ENCODE data around the gene FOXK2. TPM values are rescaled to one million over a fixed set of nuclear protein-coding genes. Genes with fewer than 3 reads are reported as not detected.

The FOXK2 gene
- total RNA-seq, 2 experiments from 2014 or later, result 32.5 to 33.7 TPM

DNA sequence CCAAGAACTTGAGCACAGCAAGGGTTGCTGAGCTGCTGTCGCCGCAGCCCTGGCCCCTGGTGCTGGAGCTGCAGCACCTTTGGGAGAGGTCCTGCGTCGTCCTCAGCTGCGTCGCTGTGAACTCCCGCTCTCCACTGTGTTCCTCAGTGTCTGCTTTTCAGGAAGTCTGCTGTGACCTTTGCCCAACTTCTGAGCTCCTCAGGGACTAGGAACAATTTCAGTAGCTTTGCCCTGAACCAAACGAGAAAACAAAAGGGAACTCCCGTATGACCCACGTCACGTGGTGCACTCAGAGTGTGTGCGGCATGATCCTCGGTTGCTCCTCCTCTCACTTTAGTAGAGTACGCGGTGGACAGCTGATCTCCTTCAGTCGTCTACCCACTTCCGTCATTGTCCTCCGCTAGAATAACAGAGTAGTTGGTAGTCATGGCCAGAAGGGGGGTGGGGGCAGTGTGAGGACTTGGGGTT lies 84.5 kb downstream of the FOXK2 start:
- Histone ChIP-seq H3K4me3 (ENCODE audit: low read length) (no peak overlapping the region), H3K27me3 (ENCODE audit: control insufficient read depth in 1 of 2, insufficient read depth in 2 of 2, low read length in 2 of 2) (no peaks in the 10 kb centered on the region), H3K27ac (ENCODE audit: low read depth in 1 of 2, low read length in 2 of 2) (no peak overlapping the region), H3K4me1 (ENCODE audit: insufficient read depth, low read length) (peaks cover 7% of the 10 kb centered on the region), H3K9me3 (ENCODE audit: control insufficient read depth in 1 of 2, insufficient read depth in 1 of 2, low read length in 2 of 2) (no peaks in the 10 kb centered on the region), H3K36me3 (ENCODE audit: insufficient read depth, low read length) (peaks cover 57% of the 10 kb centered on the region)
- intact Hi-C loops (cut with DNase I, micrococcal nuclease), result no loop called here
- no peaks in the 10 kb centered on the region for H3K9me3 Mint-ChIP-seq
- peaks cover 72% of the 10 kb centered on the region for H3K36me3 Mint-ChIP-seq (ENCODE audit: low read depth)
- ATAC-seq (ENCODE audit: poor library complexity) (peak; percentile 98), DNase-seq (peak in 7 of 14 experiments; percentile 17 to 84 (median 44))
- H3K4me1 Mint-ChIP-seq (ENCODE audit: low read depth), result peaks cover 7% of the 10 kb centered on the region
- ChIA-PET CTCF (no interaction called here), POLR2A (interaction anchor here (0.9 to 1.3 kb wide), 3 partner anchors 10 to 12 kb away, joined by 3 to 5 read pairs (median 3); no protein-coding TSS in a partner anchor)
- peak overlapping the region; percentile 0 for H3K4me3 Mint-ChIP-seq
- no peaks in the 10 kb centered on the region for H3K27me3 Mint-ChIP-seq
- TF ChIP-seq, protein P1, sequence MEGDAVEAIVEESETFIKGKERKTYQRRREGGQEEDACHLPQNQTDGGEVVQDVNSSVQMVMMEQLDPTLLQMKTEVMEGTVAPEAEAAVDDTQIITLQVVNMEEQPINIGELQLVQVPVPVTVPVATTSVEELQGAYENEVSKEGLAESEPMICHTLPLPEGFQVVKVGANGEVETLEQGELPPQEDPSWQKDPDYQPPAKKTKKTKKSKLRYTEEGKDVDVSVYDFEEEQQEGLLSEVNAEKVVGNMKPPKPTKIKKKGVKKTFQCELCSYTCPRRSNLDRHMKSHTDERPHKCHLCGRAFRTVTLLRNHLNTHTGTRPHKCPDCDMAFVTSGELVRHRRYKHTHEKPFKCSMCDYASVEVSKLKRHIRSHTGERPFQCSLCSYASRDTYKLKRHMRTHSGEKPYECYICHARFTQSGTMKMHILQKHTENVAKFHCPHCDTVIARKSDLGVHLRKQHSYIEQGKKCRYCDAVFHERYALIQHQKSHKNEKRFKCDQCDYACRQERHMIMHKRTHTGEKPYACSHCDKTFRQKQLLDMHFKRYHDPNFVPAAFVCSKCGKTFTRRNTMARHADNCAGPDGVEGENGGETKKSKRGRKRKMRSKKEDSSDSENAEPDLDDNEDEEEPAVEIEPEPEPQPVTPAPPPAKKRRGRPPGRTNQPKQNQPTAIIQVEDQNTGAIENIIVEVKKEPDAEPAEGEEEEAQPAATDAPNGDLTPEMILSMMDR (IDR thresholded peaks at IDR 0.05), result no peak
- peak overlapping the region; percentile 83 for H3K27ac Mint-ChIP-seq

DNA sequence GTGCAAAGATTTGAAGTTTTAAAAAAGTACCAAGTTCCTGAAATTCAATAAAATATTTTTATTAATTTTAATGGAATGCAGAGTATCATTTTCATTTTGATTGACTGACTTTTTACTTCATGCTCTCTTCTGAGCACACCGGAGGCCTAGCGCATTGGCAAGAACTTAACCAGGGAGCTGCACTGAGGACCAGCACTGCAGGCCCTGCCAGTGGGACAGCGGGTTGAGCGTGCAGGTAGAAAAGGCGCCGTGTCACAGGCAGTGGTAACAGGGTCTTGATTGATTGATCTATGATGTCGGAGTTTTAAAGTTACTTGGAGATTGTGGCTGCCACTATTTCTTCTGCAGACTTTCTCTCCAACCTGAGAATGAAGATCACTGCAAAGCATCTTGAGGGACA lies 85.0 kb downstream of the FOXK2 start:
- peaks cover 7% of the 10 kb centered on the region for H3K4me1 ChIP-seq (ENCODE audit: insufficient read depth, low read length)
- Mint-ChIP-seq H3K36me3 (ENCODE audit: low read depth) (peaks cover 78% of the 10 kb centered on the region), H3K27ac (peak overlapping the region; percentile 83), H3K9me3 (no peaks in the 10 kb centered on the region), H3K4me3 (no peak overlapping the region), H3K27me3 (no peaks in the 10 kb centered on the region), H3K4me1 (ENCODE audit: low read depth) (peaks cover 10% of the 10 kb centered on the region)
- H3K4me3 ChIP-seq (ENCODE audit: low read length), result no peak overlapping the region
- H3K27me3 ChIP-seq (ENCODE audit: control insufficient read depth in 1 of 2, insufficient read depth in 2 of 2, low read length in 2 of 2), result no peaks in the 10 kb centered on the region
- intact Hi-C loops (cut with DNase I, micrococcal nuclease), result no loop called here
- TF ChIP-seq, protein P1 (IDR thresholded peaks at IDR 0.05), result no peak
- peaks cover 60% of the 10 kb centered on the region for H3K36me3 ChIP-seq (ENCODE audit: insufficient read depth, low read length)
- ChIA-PET POLR2A (interaction anchor here (1.1 to 1.3 kb wide), 2 partner anchors 11 to 13 kb away, joined by 3 to 5 read pairs; no protein-coding TSS in a partner anchor), CTCF (no interaction called here)
- DNase-seq (no peak), ATAC-seq (ENCODE audit: poor library complexity) (no peak)
- no peaks in the 10 kb centered on the region for H3K9me3 ChIP-seq (ENCODE audit: control insufficient read depth in 1 of 2, insufficient read depth in 1 of 2, low read length in 2 of 2)
- H3K27ac ChIP-seq (ENCODE audit: low read depth in 1 of 2, low read length in 2 of 2), result no peak overlapping the region

DNA sequence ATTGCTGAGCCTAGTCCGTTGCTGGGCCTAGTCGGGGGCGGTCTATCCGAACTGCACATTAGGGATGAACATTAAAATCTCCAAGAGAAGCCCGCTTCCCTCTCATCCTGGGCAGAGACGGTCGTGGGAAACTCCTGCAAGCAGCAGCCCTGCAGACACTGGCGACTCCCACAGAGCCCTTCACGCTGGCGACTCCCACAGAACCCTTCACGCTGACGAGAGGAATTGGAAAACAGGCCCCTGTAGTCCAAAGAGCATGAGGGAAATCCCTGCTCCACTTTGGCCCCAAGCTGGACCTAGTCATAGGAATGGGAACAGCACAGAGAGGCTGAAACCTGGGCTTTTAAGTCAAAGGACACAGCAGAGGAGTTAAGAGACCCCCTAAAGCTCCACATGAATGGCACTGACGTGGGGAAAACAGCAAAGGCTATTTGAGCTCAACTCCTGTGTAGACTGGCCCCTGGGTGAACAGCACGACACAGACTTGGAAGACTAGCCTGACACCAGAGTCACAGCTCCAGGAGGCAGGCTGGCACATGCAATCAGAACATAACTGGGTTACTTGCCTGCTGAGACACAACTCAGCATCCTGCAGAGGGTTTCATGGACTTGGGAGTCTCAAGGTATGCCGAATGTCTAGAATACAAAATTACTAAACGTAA lies 86.5 kb downstream of the FOXK2 start:
- ATAC-seq (ENCODE audit: poor library complexity), result no peak
- TF ChIP-seq, protein P1 (IDR thresholded peaks at IDR 0.05), result no peak
- Histone ChIP-seq H3K4me3 (ENCODE audit: low read length) (no peak overlapping the region), H3K9me3 (ENCODE audit: control insufficient read depth in 1 of 2, insufficient read depth in 1 of 2, low read length in 2 of 2) (no peaks in the 10 kb centered on the region), H3K27ac (ENCODE audit: low read depth in 1 of 2, low read length in 2 of 2) (no peak overlapping the region), H3K27me3 (ENCODE audit: control insufficient read depth in 1 of 2, insufficient read depth in 2 of 2, low read length in 2 of 2) (no peaks in the 10 kb centered on the region), H3K36me3 (ENCODE audit: insufficient read depth, low read length) (peaks cover 52% of the 10 kb centered on the region), H3K4me1 (ENCODE audit: insufficient read depth, low read length) (peaks cover 7% of the 10 kb centered on the region)
- no peaks in the 10 kb centered on the region for H3K9me3 Mint-ChIP-seq
- peaks cover 11% of the 10 kb centered on the region for H3K4me1 Mint-ChIP-seq (ENCODE audit: low read depth)
- POLR2A ChIA-PET, result no interaction called here
- H3K27ac Mint-ChIP-seq, result peak overlapping the region; percentile 83
- H3K27me3 Mint-ChIP-seq, result no peaks in the 10 kb centered on the region
- H3K36me3 Mint-ChIP-seq (ENCODE audit: low read depth), result peaks cover 73% of the 10 kb centered on the region
- no peak overlapping the region for H3K4me3 Mint-ChIP-seq
- intact Hi-C loops (cut with DNase I, micrococcal nuclease), result no loop called here
- CTCF ChIA-PET, result interaction anchor here (1.1 kb wide), 1 partner anchor 12 kb away, joined by 4 read pairs; no protein-coding TSS in a partner anchor
- DNase-seq, result no peak

Measured in CD4-positive, alpha-beta T cell (primary cell).